ENCODE data around the gene OR12D1. TPM values are rescaled to one million over a fixed set of nuclear protein-coding genes. Genes with fewer than 3 reads are reported as not detected.

Gene OR12D1
- total and polyA plus RNA-seq, 9 of the 15 experiments (the other 6 are each of a cell fraction or from before 2014, with no cell fraction given) = not detected

- TF ChIP-seq EWSR1 (IDR thresholded peaks at IDR 0.05; ENCODE audit: borderline replicate concordance, low read depth, partially characterized antibody) = no peak
- TF ChIP-seq ZNF766 (CRISPR knock-in tag; conservative IDR thresholded peaks at IDR 0.05) = no peak
- TF ChIP-seq RUNX1 (IDR thresholded peaks at IDR 0.05; ENCODE audit: low read depth) = no peak
These were observed 9.4 kb downstream of the OR12D1 start (continued) for GRCh38 chr6:29424168-29424567.

GRCh38 chr6:29424575-29424974 is 9.8 kb downstream of the OR12D1 start:
- no peak overlapping the region for H3K27ac ChIP-seq (ENCODE audit: extremely low read depth, low read depth, low read length)
- H2AFZ ChIP-seq (ENCODE audit: low read depth, low read length) = no peak overlapping the region
- in situ Hi-C loops (cut with MboI) = no loop called here
- BruUV-seq (replicated peaks) = no TSS peak
- H3K4me1 ChIP-seq (replicated peaks in 1 of 2; ENCODE audit: control insufficient read depth in 2 of 2, insufficient read depth in 2 of 2, low read length in 2 of 2) = no peaks in the 10 kb centered on the region
- TF ChIP-seq FOXA3 (CRISPR knock-in tag; conservative IDR thresholded peaks at IDR 0.05 in 1 of 2, IDR thresholded peaks at IDR 0.05 in 1 of 2) (peak in 1 of 2 experiments; percentile 56; a peak in 1 of 4 replicates), PHF8 (IDR thresholded peaks at IDR 0.05; ENCODE audit: borderline replicate concordance, low read length) (no peak)
- H3K36me3 ChIP-seq (ENCODE audit: control insufficient read depth, insufficient read depth, low read length) = no peaks in the 10 kb centered on the region
- DNase-seq (ENCODE audit: extremely low read depth in 1 of 4, low spot score in 3 of 4) = no peak
- no peaks in the 10 kb centered on the region for H3K9me1 ChIP-seq (ENCODE audit: control insufficient read depth, insufficient read depth, low read length)
- 0% methylated on average over 2 of the region's 2 CpGs for WGBS (ENCODE audit: insufficient coverage, low coverage, missing lambda C conversion rate)
- FAIRE-seq = no peak
- no peaks in the 10 kb centered on the region for H3K79me2 ChIP-seq (ENCODE audit: control insufficient read depth, insufficient read depth, low read length)
- intact Hi-C loops (cut with micrococcal nuclease) = no loop called here
- no peak overlapping the region for H3K4me2 ChIP-seq (ENCODE audit: insufficient read depth, low read length)
- ATAC-seq = no peak
- H3K9ac ChIP-seq (ENCODE audit: insufficient read depth in 1 of 2, low read depth in 2 of 2, low read length in 2 of 2) = no peak overlapping the region
- ChIA-PET POLR2A (interaction anchor here (1.4 kb wide), 1 partner anchor 11 kb away, joined by 4 read pairs; no protein-coding TSS in a partner anchor), CTCF (ENCODE audit: low intra/inter-chr PET ratio) (interaction anchor here (1.6 kb wide), 1 partner anchor 165 kb away, joined by 4 read pairs; no protein-coding TSS in a partner anchor)
- no peak overlapping the region for H3K4me3 ChIP-seq
- peaks cover 0 to 11% of the 10 kb centered on the region in 2 experiments; a peak in 3 of 5 replicates for H3K27me3 ChIP-seq (ENCODE audit: control insufficient read depth in 2 of 2, insufficient read depth in 2 of 2, low read length in 2 of 2)
- H3K9me3 ChIP-seq (replicated peaks; ENCODE audit: control insufficient read depth, insufficient read depth, low read depth, low read length) = no peaks in the 10 kb centered on the region
- no peaks in the 10 kb centered on the region for H4K20me1 ChIP-seq (replicated peaks; ENCODE audit: control insufficient read depth, insufficient read depth, low read length)
